HepG2 (cell line): ENCODE measurements around the gene RAB5B. TPM values are rescaled to one million over a fixed set of nuclear protein-coding genes. Genes with fewer than 3 reads are reported as not detected.

Experiments
- BORCS8-MEF2B ChIP-seq: sonication (generic); formaldehyde crosslinking; IDR thresholded peaks from 2 replicates; pipeline ENCODE4 v1.8.0; 2022; ENCODE audit warnings: mild to moderate bottlenecking, missing genetic modification reagents
- CHCHD3 ChIP-seq: sonication (generic); formaldehyde crosslinking; IDR thresholded peaks from 2 replicates; pipeline ENCODE4 v1.8.0; 2022; ENCODE audit warnings: mild to moderate bottlenecking, missing genetic modification reagents, moderate library complexity
- FOXC1 ChIP-seq: sonication (generic); formaldehyde crosslinking; IDR thresholded peaks from 2 replicates; pipeline ENCODE4 v1.8.0; 2022; ENCODE audit warnings: mild to moderate bottlenecking, missing genetic modification reagents, borderline replicate concordance
- FOXP1 ChIP-seq, 2 experiments: fragments of 450-650 bp in 1 of 2; IDR thresholded peaks; 2 replicates each; pipeline ENCODE4 v1.6.1; 2017 to 2018; ENCODE audit warnings: antibody characterized with exemption in 1 of 2
- GLI4 ChIP-seq: sonication (generic); formaldehyde crosslinking; IDR thresholded peaks from 2 replicates; pipeline ENCODE4 v1.5.1; 2020; ENCODE audit warnings: missing genetic modification reagents, mild to moderate bottlenecking, moderate library complexity, borderline replicate concordance
- HNF4A ChIP-seq: sonication (generic); formaldehyde crosslinking; IDR thresholded peaks from 2 replicates; pipeline ENCODE4 v1.4.0; 2020; ENCODE audit warnings: missing genetic modification reagents
- MAFK ChIP-seq, 2 experiments: IDR thresholded peaks in 1 of 2; conservative IDR thresholded peaks in 1 of 2; 2 replicates each; pipeline ENCODE4 v1.6.1; 2011; ENCODE audit warnings: improper control_type of control experiment in 2 of 2, low read length in 2 of 2
- MED1 ChIP-seq: sonication (generic); formaldehyde crosslinking; IDR thresholded peaks from 2 replicates; pipeline ENCODE4 v1.4.0; 2020; ENCODE audit warnings: missing genetic modification reagents
- SIN3B ChIP-seq: fragments of 150-350 bp; IDR thresholded peaks from 2 replicates; pipeline ENCODE4 v1.6.1; 2014; ENCODE audit warnings: low read length
- ZNF207 ChIP-seq: fragments of 450-650 bp; IDR thresholded peaks from 2 replicates; pipeline ENCODE4 v1.6.1; 2016; ENCODE audit warnings: antibody characterized with exemption, borderline replicate concordance
- ZNF619 ChIP-seq: sonication (generic); formaldehyde crosslinking; IDR thresholded peaks from 2 replicates; pipeline ENCODE4 v1.4.0; 2020; ENCODE audit warnings: mild to moderate bottlenecking, missing genetic modification reagents
- ZSCAN21 ChIP-seq: sonication (generic); formaldehyde crosslinking; IDR thresholded peaks from 2 replicates; pipeline ENCODE4 v1.8.0; 2022; ENCODE audit warnings: mild to moderate bottlenecking, missing genetic modification reagents, moderate library complexity, borderline replicate concordance
- polyA plus RNA-seq, 8 experiments: library from polyadenylated mRNA; depleted of rRNA in 3 of 8; stranded (reverse) in 7 of 8; unstranded in 1 of 8; fragments of >200 nt; fragmentation: Illumina TruSeq in 4 of 8; extraction: Trizol in 4 of 8; gene quantifications; 2 replicates each; pipeline versions ENCODE4 v1.2.1 to v1.2.3, GENCODE V29; 2011 to 2016; ENCODE audit warnings: low read depth in 4 of 8, missing spikeins in 1 of 8, mixed read lengths in 1 of 8; ENCODE audit not compliant: insufficient read depth in 1 of 8
- total RNA-seq, 5 experiments: library from RNA; depleted of rRNA; stranded (reverse); fragments of >200 nt; fragmentation: Illumina TruSeq; extraction: Trizol; gene quantifications; 2 replicates each; pipeline ENCODE4 v1.2.3, GENCODE V29; 2016; ENCODE audit warnings: low read depth in 1 of 5
- TF ChIP-seq, protein P1 (sequence below): sonication (generic); formaldehyde crosslinking; IDR thresholded peaks from 2 replicates; pipeline ENCODE4 v1.8.1; 2023; ENCODE audit warnings: mild to moderate bottlenecking, missing genetic modification reagents
- TF ChIP-seq, protein P2 (sequence below): sonication (generic); formaldehyde crosslinking; IDR thresholded peaks from 2 replicates; pipeline ENCODE4 v1.5.0; 2020; ENCODE audit warnings: missing genetic modification reagents, mild to moderate bottlenecking, borderline replicate concordance
- TF ChIP-seq, protein P3 (sequence below): sonication (generic); formaldehyde crosslinking; IDR thresholded peaks from 2 replicates; pipeline ENCODE4 v1.5.1; 2020; ENCODE audit warnings: mild to moderate bottlenecking, missing genetic modification reagents
- TF ChIP-seq, protein P4 (sequence below): fragments of 450-650 bp; IDR thresholded peaks from 2 replicates; pipeline ENCODE4 v1.6.1; 2016
- TF ChIP-seq, protein P5 (sequence below): sonication (generic); formaldehyde crosslinking; IDR thresholded peaks from 2 replicates; pipeline ENCODE4 v1.4.0; 2020; ENCODE audit warnings: missing genetic modification reagents
- TF ChIP-seq, protein P6 (sequence below): sonication (generic); formaldehyde crosslinking; IDR thresholded peaks from 2 replicates; pipeline ENCODE4 v1.4.0; 2020; ENCODE audit warnings: missing genetic modification reagents, borderline replicate concordance
- TF ChIP-seq, protein P7 (sequence below): sonication (generic); formaldehyde crosslinking; IDR thresholded peaks from 2 replicates; pipeline ENCODE4 v1.5.0; 2020; ENCODE audit warnings: missing genetic modification reagents

Gene RAB5B
- total and polyA plus RNA-seq, 2 of the 13 experiments (the other 11 are each of a cell fraction or from before 2014, with no cell fraction given), result 26.0 to 68.3 TPM

DNA sequence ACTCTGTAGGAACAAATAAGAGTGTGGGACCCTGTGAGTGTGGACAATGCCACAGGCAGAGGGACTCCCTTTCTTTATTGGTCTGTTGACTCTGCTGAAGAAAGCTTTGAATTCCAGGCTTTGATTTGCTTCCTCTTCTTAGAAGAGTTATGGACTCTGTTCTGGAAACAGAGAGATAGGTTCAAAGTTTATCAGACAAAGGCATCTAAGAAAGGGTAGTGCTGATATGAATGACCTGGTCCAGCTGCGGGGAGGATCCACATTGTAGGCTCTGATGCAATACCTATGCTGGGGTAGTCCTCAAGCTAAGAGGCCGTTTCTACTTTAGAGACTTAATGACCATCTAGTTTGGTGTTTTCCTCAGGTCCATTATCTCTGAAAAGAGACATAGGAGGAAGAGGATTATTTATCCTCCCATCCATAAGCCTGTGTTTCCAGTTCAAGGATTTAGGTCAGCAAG is 36.3 kb downstream of the RAB5B start (continued):
- TF ChIP-seq FOXP1 (IDR thresholded peaks at IDR 0.05) (no peak), FOXP1 (CRISPR knock-in tag; IDR thresholded peaks at IDR 0.05) (peak; percentile 47; the same call in 1 of the 2 replicates), SIN3B (no peak), MED1 (peak; percentile 58; the same call in 1 of the 2 replicates), MAFK (conservative IDR thresholded peaks at IDR 0.05 in 1 of 2, IDR thresholded peaks at IDR 0.05 in 1 of 2; ENCODE audit: low read length in 2 of 2) (no peak), ZNF207 (no peak), HNF4A (CRISPR knock-in tag) (peak; percentile 85), FOXC1 (CRISPR knock-in tag) (no peak), ZNF619 (no peak), GLI4 (no peak), ZSCAN21 (no peak), CHCHD3 (CRISPR knock-in tag) (no peak), BORCS8-MEF2B (no peak)
- TF ChIP-seq, protein P1, sequence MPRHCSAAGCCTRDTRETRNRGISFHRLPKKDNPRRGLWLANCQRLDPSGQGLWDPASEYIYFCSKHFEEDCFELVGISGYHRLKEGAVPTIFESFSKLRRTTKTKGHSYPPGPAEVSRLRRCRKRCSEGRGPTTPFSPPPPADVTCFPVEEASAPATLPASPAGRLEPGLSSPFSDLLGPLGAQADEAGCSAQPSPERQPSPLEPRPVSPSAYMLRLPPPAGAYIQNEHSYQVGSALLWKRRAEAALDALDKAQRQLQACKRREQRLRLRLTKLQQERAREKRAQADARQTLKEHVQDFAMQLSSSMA (CRISPR knock-in tag), result no peak
- TF ChIP-seq, protein P2, sequence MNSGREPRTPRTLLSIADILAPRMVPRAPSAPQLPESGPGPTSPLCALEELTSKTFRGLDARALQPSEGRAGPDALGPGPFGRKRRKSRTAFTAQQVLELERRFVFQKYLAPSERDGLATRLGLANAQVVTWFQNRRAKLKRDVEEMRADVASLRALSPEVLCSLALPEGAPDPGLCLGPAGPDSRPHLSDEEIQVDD (CRISPR knock-in tag), result no peak
- TF ChIP-seq, protein P3, sequence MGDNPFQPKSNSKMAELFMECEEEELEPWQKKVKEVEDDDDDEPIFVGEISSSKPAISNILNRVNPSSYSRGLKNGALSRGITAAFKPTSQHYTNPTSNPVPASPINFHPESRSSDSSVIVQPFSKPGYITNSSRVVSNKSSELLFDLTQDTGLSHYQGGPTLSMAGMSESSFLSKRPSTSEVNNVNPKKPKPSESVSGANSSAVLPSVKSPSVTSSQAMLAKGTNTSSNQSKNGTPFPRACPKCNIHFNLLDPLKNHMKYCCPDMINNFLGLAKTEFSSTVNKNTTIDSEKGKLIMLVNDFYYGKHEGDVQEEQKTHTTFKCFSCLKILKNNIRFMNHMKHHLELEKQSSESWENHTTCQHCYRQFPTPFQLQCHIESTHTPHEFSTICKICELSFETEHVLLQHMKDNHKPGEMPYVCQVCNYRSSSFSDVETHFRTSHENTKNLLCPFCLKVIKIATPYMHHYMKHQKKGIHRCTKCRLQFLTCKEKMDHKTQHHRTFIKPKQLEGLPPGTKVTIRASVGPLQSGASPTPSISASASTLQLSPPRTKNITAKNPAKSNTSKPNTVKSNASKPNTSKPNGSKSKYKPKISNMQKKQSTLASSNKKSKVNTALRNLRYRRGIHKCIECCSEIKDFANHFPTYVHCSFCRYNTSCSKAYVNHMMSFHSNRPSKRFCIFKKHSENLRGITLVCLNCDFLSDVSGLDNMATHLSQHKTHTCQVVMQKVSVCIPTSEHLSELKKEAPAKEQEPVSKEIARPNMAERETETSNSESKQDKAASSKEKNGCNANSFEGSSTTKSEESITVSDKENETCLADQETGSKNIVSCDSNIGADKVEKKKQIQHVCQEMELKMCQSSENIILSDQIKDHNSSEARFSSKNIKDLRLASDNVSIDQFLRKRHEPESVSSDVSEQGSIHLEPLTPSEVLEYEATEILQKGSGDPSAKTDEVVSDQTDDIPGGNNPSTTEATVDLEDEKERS (CRISPR knock-in tag), result no peak
- TF ChIP-seq, protein P4, sequence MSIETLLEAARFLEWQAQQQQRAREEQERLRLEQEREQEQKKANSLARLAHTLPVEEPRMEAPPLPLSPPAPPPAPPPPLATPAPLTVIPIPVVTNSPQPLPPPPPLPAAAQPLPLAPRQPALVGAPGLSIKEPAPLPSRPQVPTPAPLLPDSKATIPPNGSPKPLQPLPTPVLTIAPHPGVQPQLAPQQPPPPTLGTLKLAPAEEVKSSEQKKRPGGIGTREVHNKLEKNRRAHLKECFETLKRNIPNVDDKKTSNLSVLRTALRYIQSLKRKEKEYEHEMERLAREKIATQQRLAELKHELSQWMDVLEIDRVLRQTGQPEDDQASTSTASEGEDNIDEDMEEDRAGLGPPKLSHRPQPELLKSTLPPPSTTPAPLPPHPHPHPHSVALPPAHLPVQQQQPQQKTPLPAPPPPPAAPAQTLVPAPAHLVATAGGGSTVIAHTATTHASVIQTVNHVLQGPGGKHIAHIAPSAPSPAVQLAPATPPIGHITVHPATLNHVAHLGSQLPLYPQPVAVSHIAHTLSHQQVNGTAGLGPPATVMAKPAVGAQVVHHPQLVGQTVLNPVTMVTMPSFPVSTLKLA, result no peak
- TF ChIP-seq, protein P5, sequence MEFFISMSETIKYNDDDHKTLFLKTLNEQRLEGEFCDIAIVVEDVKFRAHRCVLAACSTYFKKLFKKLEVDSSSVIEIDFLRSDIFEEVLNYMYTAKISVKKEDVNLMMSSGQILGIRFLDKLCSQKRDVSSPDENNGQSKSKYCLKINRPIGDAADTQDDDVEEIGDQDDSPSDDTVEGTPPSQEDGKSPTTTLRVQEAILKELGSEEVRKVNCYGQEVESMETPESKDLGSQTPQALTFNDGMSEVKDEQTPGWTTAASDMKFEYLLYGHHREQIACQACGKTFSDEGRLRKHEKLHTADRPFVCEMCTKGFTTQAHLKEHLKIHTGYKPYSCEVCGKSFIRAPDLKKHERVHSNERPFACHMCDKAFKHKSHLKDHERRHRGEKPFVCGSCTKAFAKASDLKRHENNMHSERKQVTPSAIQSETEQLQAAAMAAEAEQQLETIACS, result no peak
- TF ChIP-seq, protein P6, sequence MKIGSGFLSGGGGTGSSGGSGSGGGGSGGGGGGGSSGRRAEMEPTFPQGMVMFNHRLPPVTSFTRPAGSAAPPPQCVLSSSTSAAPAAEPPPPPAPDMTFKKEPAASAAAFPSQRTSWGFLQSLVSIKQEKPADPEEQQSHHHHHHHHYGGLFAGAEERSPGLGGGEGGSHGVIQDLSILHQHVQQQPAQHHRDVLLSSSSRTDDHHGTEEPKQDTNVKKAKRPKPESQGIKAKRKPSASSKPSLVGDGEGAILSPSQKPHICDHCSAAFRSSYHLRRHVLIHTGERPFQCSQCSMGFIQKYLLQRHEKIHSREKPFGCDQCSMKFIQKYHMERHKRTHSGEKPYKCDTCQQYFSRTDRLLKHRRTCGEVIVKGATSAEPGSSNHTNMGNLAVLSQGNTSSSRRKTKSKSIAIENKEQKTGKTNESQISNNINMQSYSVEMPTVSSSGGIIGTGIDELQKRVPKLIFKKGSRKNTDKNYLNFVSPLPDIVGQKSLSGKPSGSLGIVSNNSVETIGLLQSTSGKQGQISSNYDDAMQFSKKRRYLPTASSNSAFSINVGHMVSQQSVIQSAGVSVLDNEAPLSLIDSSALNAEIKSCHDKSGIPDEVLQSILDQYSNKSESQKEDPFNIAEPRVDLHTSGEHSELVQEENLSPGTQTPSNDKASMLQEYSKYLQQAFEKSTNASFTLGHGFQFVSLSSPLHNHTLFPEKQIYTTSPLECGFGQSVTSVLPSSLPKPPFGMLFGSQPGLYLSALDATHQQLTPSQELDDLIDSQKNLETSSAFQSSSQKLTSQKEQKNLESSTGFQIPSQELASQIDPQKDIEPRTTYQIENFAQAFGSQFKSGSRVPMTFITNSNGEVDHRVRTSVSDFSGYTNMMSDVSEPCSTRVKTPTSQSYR, result 0 out of 2 replicates have a peak, but pooled peaks have one; percentile 18
- TF ChIP-seq, protein P7, sequence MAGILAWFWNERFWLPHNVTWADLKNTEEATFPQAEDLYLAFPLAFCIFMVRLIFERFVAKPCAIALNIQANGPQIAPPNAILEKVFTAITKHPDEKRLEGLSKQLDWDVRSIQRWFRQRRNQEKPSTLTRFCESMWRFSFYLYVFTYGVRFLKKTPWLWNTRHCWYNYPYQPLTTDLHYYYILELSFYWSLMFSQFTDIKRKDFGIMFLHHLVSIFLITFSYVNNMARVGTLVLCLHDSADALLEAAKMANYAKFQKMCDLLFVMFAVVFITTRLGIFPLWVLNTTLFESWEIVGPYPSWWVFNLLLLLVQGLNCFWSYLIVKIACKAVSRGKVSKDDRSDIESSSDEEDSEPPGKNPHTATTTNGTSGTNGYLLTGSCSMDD (CRISPR knock-in tag), result no peak
